GM18951 (cell line): ENCODE data around the gene EBP.
"Not testable (repeated sequence)": the region's sequence is repeated elsewhere in the genome, so short reads cannot be mapped to it uniquely, and the experiment has no call there.

Experiments
- POLR2A ChIP-seq: IDR thresholded peaks from 4 replicates; pipeline ENCODE4 v1.6.1; 2011; ENCODE audit warnings: mild to moderate bottlenecking; ENCODE audit not compliant: insufficient read length, insufficient read depth; ENCODE audit errors: extremely low read depth
- in situ Hi-C: fragments of 300-500 bp; cut with MboI; formaldehyde crosslinking; loops from one replicate; pipeline ENCODE4 v1.12.0; 2022; ENCODE audit warnings: low sequenced_read_pairs, mixed read lengths, inconsistent platforms; ENCODE audit not compliant: unreplicated experiment

Gene EBP

GRCh38 chrX:48508400-48509244 is 13.0 kb upstream of the EBP start, which contains the start of gene PORCN:
Gene PORCN (plus strand): TSS chrX:48508992. CDS start chrX:48509821, 829 bp downstream.
- in situ Hi-C loops: no loop called here
- peak; percentile 72 for TF ChIP-seq POLR2A

GRCh38 chrX:48509245-48509590 is 12.4 kb upstream of the EBP start:
- TF ChIP-seq POLR2A: no peak
- in situ Hi-C loops: no loop called here

- in situ Hi-C loops: no loop called here
- TF ChIP-seq POLR2A: no peak
Measured at GRCh38 chrX:48509619-48510018, 12.0 kb upstream of the EBP start.

GRCh38 chrX:48511560-48511959 is 10.0 kb upstream of the EBP start:
- in situ Hi-C loops: no loop called here
- TF ChIP-seq POLR2A: no peak

DNA sequence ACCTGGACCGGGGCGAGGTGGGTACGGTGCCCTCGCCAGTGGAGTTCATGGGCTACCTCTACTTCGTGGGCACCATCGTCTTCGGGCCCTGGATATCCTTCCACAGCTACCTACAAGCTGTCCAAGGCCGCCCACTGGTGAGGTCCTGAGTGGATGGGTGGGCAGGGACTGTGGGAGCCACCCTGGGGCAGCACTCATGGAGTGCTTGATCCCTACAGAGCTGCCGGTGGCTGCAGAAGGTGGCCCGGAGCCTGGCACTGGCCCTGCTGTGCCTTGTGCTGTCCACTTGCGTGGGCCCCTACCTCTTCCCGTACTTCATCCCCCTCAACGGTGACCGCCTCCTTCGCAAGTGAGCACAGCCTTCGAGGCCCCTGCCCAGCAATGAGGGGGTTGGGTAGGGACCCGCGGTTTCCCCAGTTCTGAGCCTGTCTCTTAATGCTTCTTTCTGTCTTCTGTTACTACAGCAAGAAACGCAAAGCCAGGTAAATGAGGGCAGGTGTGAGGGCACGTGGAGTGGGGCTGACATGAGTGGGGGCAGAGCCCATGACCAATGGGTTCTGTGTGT is 9.2 kb upstream of the EBP start:
- no peak for TF ChIP-seq POLR2A
- in situ Hi-C loops: no loop called here

DNA sequence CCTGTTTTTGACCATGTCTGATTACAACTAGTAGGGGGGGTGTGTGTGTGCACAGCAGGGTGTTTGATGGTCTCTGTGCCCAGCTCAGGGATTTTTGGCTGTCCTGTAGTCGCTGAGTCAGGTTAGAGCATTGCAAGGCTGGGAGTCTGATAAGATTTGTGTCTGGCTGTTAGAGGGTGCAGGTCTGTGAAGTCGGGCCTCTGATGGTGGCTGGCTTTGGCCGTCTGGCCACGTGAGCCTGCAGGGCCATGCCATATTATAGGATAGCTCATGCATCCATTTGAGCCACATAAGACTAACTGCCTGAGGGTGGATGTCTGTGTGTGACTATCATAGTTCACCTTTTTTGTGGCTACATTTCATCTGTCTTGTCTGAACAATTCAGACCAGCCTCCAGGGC is 7.9 kb upstream of the EBP start:
- in situ Hi-C loops: no loop called here
- TF ChIP-seq POLR2A: no peak

- in situ Hi-C loops: no loop called here
- no peak for TF ChIP-seq POLR2A
Measured at GRCh38 chrX:48514126-48514806, 7.3 kb upstream of the EBP start.

GRCh38 chrX:48514868-48515460 is 6.6 kb upstream of the EBP start:
- in situ Hi-C loops: no loop called here

GRCh38 chrX:48515842-48516241 is 5.8 kb upstream of the EBP start:
- no peak for TF ChIP-seq POLR2A
- in situ Hi-C loops: no loop called here

More at GRCh38 chrX:48514868-48515460, 6.6 kb upstream of the EBP start:
- no peak for TF ChIP-seq POLR2A

DNA sequence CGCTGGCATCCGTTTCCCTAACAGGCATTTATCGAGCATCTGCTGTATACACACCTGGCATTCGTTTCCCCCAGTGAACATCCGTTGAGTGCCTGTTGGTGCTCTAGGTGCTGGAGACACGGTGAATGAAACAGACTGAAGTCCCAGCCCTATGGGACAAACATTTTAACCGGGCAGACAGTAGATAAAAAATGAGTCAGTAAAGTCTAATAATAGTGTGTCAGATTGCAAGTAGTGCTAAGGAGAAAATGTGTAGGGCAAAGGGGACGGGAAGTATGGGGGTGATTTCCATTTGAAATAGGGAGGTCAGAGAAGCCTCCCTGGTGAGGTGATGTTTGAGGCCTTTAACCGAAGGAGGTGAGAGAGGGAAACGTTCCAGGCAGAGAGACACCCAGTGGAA is 5.3 kb upstream of the EBP start:
- no peak for TF ChIP-seq POLR2A
- in situ Hi-C loops: no loop called here

- no peak for TF ChIP-seq POLR2A
- in situ Hi-C loops: no loop called here
Measured at GRCh38 chrX:48516987-48517386, 4.6 kb upstream of the EBP start.

DNA sequence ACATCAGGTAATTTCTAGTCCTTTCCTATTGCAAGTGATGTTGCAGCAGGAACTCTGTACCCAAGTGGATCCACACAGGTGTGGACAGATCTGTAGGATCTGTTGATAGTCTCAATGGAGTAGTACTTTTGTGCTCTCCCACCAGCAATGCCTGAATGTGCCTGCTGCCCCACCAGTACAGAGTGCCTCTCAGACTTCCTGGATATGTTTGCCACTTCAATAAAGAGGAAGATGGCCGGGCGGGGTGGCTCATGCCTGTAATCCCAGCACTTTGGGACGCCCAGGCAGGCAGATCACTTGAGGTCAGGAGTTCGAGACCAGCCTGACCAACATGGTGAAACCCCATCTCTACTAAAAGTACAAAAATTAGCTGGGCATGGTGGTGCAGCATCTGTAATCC is 2.1 kb upstream of the EBP start:
- in situ Hi-C loops: not testable (repeated sequence)

DNA sequence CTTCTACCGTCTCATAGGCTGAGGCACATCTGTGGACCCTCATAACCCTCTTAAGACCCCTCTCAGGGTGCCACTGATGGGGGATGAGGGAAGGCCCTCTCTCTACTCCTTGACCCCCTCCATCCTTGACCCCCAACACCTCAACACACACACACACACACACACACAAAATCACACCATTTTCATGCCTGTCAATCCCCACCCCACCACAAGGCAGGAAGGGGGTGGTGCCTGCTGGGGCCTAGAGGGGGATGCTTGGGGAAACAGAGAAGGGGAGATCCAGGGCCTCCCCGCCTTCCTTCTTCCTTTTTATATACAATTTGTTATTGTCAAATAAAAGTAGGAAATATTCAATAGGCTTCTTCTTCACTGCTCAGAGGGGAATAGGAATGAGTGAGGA is 1.2 kb upstream of the EBP start:
- no peak for TF ChIP-seq POLR2A
- in situ Hi-C loops: no loop called here
